ENCODE data around the gene XRCC1. TPM values are rescaled to one million over a fixed set of nuclear protein-coding genes. Genes with fewer than 3 reads are reported as not detected.

Gene XRCC1
- total and polyA plus RNA-seq, 10 of the 15 experiments (the other 5 are each of a cell fraction or from before 2014, with no cell fraction given) = 2.0 to 51.1 (median 33.7) TPM

DNA sequence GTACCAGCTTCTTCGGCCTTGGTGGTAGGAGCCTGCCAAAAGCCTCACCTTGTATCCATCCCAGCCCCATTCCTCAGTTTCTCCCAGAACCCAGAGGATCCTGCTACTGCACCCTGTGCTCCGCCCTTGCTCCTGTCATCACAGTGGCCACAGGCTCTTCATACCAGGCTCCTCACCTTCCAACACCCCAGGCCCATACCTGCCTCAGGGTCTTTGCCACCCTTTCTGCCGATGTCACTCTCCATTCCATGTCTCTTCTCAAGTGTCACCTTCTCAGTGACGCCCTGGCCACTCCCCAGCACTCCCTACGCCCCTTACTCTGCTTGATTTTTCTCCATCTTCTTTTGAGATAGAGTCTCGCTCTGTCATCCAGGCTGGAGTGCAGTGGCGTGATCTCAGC lies 34.5 kb upstream of the XRCC1 start:
- ChIA-PET POLR2A (interaction anchor here (1.0 kb wide), 1 partner anchor 8 kb away, joined by 5 read pairs; no protein-coding TSS in a partner anchor), RAD21 (ENCODE audit: unreplicated experiment) (no interaction called here), CTCF (no interaction called here), SMC1A (ENCODE audit: uncharacterized antibody, unreplicated experiment) (no interaction called here)
- no peak overlapping the region for H3K4me3 ChIP-seq
- WGBS (ENCODE audit: insufficient coverage, insufficient replicate concordance, low lambda C conversion rate, missing lambda C conversion rate) = 90% methylated on average over 6 of the region's 7 CpGs
- peaks cover 1% of the 10 kb centered on the region; the same call in 1 of the 2 replicates for H3K79me2 ChIP-seq (ENCODE audit: control insufficient read depth, insufficient read depth, low read length)
- no peak overlapping the region for H3K27ac ChIP-seq (ENCODE audit: control insufficient read depth, insufficient read depth)
- H4K20me1 ChIP-seq (ENCODE audit: control insufficient read depth, insufficient read depth) = no peaks in the 10 kb centered on the region
- H3K27me3 ChIP-seq (replicated peaks in 1 of 2; ENCODE audit: control insufficient read depth in 2 of 2, insufficient read depth in 2 of 2, low read length in 1 of 2) = no peaks in the 10 kb centered on the region
- TF ChIP-seq YBX1 (IDR thresholded peaks at IDR 0.05) (no peak), BRCA1 (IDR thresholded peaks at IDR 0.05; ENCODE audit: low read depth, low read length) (no peak), NBN (IDR thresholded peaks at IDR 0.05) (no peak), ZBED1 (IDR thresholded peaks at IDR 0.05; ENCODE audit: borderline replicate concordance) (no peak), RAD51 (IDR thresholded peaks at IDR 0.05) (no peak), KDM1A (IDR thresholded peaks at IDR 0.05; ENCODE audit: borderline replicate concordance) (no peak), TCF7 (IDR thresholded peaks at IDR 0.05; ENCODE audit: borderline replicate concordance) (no peak), HCFC1 (IDR thresholded peaks at IDR 0.05; ENCODE audit: low read length) (no peak), BACH1 (IDR thresholded peaks at IDR 0.05; ENCODE audit: borderline replicate concordance) (no peak), KAT2A (conservative IDR thresholded peaks at IDR 0.05; ENCODE audit: control insufficient read depth, low read depth, low read length) (no peak), NRF1 (conservative IDR thresholded peaks at IDR 0.05; ENCODE audit: low read depth, low read length) (no peak)
- TF ChIP-seq, protein P1, sequence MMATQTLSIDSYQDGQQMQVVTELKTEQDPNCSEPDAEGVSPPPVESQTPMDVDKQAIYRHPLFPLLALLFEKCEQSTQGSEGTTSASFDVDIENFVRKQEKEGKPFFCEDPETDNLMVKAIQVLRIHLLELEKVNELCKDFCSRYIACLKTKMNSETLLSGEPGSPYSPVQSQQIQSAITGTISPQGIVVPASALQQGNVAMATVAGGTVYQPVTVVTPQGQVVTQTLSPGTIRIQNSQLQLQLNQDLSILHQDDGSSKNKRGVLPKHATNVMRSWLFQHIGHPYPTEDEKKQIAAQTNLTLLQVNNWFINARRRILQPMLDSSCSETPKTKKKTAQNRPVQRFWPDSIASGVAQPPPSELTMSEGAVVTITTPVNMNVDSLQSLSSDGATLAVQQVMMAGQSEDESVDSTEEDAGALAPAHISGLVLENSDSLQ (IDR thresholded peaks at IDR 0.05) = no peak
- intact Hi-C loops (cut with micrococcal nuclease; ENCODE audit: unreplicated experiment) (no loop called here), in situ Hi-C loops (cut with MboI) (no loop called here)
- no peak overlapping the region for H2AFZ ChIP-seq (ENCODE audit: control insufficient read depth, low read depth, low read length)
- H3K9me3 ChIP-seq (replicated peaks; ENCODE audit: control insufficient read depth, insufficient read depth, low read length) = no peaks in the 10 kb centered on the region
- H3K9ac ChIP-seq (ENCODE audit: control insufficient read depth, insufficient read depth, low read length) = no peak overlapping the region
- DNase-seq (ENCODE audit: low read depth, low spot score) (no peak), FAIRE-seq (no peak), ATAC-seq (no peak)
- no peak overlapping the region for H3K4me2 ChIP-seq (ENCODE audit: control insufficient read depth, insufficient read depth)
- H3K4me1 ChIP-seq (ENCODE audit: control insufficient read depth, insufficient read depth, low read length) = no peaks in the 10 kb centered on the region
- no TSS peak for BruUV-seq (replicated peaks)
- H3K36me3 ChIP-seq (ENCODE audit: control insufficient read depth in 2 of 2, insufficient read depth in 2 of 2, low read length in 1 of 2) = peaks cover 3 to 14% of the 10 kb centered on the region in 2 experiments; a peak in 3 of 4 replicates

Data from GM12878 (cell line).